Measurements from ENCODE around the gene POLR1G. TPM values are rescaled to one million over a fixed set of nuclear protein-coding genes. Genes with fewer than 3 reads are reported as not detected.

The POLR1G gene
- total RNA-seq, 1 experiment from 2014 or later: 30.5 TPM

DNA sequence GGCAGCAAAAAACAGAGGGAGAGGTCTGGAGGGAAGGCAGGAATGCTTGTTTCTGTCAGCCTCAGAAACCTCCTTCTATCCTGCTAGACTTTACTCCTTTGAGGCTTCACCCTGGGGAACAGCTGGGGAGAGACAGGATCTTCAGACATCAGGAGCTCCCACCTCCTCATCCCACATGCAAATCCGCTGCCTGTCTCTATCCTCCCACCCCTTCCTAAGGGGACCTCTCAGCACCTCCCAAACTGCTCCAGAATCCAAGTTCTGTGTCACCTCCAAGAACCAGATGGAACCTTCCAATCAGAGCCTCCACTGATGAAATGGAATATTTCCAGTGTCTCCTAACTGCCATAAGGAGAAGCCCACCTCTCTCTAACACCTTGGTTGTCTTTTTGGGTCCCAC is 26.3 kb upstream of the POLR1G start:
- POLR2A ChIA-PET: interaction anchor here (0.5 kb wide), 1 partner anchor 35 kb away, joined by 3 read pairs; no protein-coding TSS in a partner anchor
- H3K9ac ChIP-seq (ENCODE audit: low read length): no peak overlapping the region
- CTCF ChIA-PET: no interaction called here

DNA sequence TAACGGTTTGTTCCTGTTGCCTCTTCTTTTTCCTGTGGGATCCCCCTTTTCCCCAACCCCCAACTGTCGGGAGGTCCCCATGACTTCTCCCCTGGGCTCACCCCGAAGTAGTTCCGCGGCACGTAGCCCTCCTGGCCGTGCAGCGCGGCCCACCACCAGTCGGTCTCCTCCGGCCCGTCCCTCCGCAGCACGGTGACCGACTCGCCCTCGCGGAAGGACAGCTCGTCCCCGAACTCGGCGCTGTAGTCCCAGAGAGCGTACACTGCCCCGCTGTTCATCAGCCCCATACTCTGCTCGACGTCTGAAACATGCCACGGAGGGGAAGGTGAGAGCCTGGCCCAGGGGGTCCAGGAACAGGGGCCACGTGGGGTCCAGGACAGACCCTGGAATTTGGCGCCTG is 24.0 kb upstream of the POLR1G start:
- no peak for DNase-seq (ENCODE audit: low read depth, low spot score)
- BruUV-seq (replicated peaks): no TSS peak
- no peak overlapping the region for H3K4me2 ChIP-seq (ENCODE audit: low read length)
- no peaks in the 10 kb centered on the region; a peak in 1 of 4 replicates for H3K36me3 ChIP-seq (ENCODE audit: control insufficient read depth in 1 of 2, insufficient read depth in 2 of 2, low read length in 2 of 2)
- H3K4me3 ChIP-seq (replicated peaks in 1 of 2; ENCODE audit: low read depth in 1 of 2, low read length in 2 of 2): no peak overlapping the region
- no peaks in the 10 kb centered on the region for H3K27me3 ChIP-seq (ENCODE audit: insufficient read depth, low read length)
- no peaks in the 10 kb centered on the region for H3K9me2 ChIP-seq (ENCODE audit: insufficient read depth)
- no peaks in the 10 kb centered on the region for H3K9me3 ChIP-seq (ENCODE audit: control insufficient read depth in 1 of 2, insufficient read depth in 1 of 2, low read depth in 1 of 2, low read length in 2 of 2)
- peaks cover 0 to 2% of the 10 kb centered on the region in 2 experiments; a peak in 1 of 4 replicates for H3K4me1 ChIP-seq (ENCODE audit: control insufficient read depth in 1 of 2, insufficient read depth in 2 of 2, low read length in 2 of 2)
- no peaks in the 10 kb centered on the region for H4K20me1 ChIP-seq (ENCODE audit: insufficient read depth)
- H3K9ac ChIP-seq (ENCODE audit: low read length): no peak overlapping the region
- no peak overlapping the region for H2AFZ ChIP-seq (ENCODE audit: low read depth, low read length, poor library complexity, severe bottlenecking)
- intact Hi-C loops (cut with micrococcal nuclease): no loop called here
- ChIA-PET CTCF (no interaction called here), RAD21 (ENCODE audit: low non-redundant PET in 1 of 2, low total read pairs in 2 of 2, uncharacterized antibody in 2 of 2, unreplicated experiment in 2 of 2) (no interaction called here), POLR2A (interaction anchor here (0.6 kb wide), 1 partner anchor 125 kb away, joined by 5 read pairs; no protein-coding TSS in a partner anchor)
- TF ChIP-seq FOSL1 (IDR thresholded peaks at IDR 0.05; ENCODE audit: low read depth): no peak
- TF ChIP-seq, protein P1, sequence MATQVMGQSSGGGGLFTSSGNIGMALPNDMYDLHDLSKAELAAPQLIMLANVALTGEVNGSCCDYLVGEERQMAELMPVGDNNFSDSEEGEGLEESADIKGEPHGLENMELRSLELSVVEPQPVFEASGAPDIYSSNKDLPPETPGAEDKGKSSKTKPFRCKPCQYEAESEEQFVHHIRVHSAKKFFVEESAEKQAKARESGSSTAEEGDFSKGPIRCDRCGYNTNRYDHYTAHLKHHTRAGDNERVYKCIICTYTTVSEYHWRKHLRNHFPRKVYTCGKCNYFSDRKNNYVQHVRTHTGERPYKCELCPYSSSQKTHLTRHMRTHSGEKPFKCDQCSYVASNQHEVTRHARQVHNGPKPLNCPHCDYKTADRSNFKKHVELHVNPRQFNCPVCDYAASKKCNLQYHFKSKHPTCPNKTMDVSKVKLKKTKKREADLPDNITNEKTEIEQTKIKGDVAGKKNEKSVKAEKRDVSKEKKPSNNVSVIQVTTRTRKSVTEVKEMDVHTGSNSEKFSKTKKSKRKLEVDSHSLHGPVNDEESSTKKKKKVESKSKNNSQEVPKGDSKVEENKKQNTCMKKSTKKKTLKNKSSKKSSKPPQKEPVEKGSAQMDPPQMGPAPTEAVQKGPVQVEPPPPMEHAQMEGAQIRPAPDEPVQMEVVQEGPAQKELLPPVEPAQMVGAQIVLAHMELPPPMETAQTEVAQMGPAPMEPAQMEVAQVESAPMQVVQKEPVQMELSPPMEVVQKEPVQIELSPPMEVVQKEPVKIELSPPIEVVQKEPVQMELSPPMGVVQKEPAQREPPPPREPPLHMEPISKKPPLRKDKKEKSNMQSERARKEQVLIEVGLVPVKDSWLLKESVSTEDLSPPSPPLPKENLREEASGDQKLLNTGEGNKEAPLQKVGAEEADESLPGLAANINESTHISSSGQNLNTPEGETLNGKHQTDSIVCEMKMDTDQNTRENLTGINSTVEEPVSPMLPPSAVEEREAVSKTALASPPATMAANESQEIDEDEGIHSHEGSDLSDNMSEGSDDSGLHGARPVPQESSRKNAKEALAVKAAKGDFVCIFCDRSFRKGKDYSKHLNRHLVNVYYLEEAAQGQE (IDR thresholded peaks at IDR 0.05; ENCODE audit: low read depth): no peak
- no peak for TF ChIP-seq CBX3 (IDR thresholded peaks at IDR 0.05; ENCODE audit: low read depth)
- no peak for TF ChIP-seq SIN3A (IDR thresholded peaks at IDR 0.05; ENCODE audit: low read depth)
- no peak for TF ChIP-seq TCF7L2 (IDR thresholded peaks at IDR 0.05; ENCODE audit: borderline replicate concordance, extremely low read depth, insufficient read depth, insufficient read length)
- H3K79me2 ChIP-seq (ENCODE audit: insufficient read depth, low read length): no peaks in the 10 kb centered on the region
- no peak for ATAC-seq
- H3K27ac ChIP-seq (ENCODE audit: low read depth, low read length): no peak overlapping the region

More for the DNA sequence above, 26.3 kb upstream of the POLR1G start:
- Histone ChIP-seq H4K20me1 (ENCODE audit: insufficient read depth) (no peaks in the 10 kb centered on the region), H3K27me3 (ENCODE audit: insufficient read depth, low read length) (no peaks in the 10 kb centered on the region), H3K4me3 (replicated peaks in 1 of 2; ENCODE audit: low read depth in 1 of 2, low read length in 2 of 2) (no peak overlapping the region), H3K27ac (ENCODE audit: low read depth, low read length) (no peak overlapping the region), H3K9me3 (ENCODE audit: control insufficient read depth in 1 of 2, insufficient read depth in 1 of 2, low read depth in 1 of 2, low read length in 2 of 2) (no peaks in the 10 kb centered on the region), H3K36me3 (ENCODE audit: control insufficient read depth in 1 of 2, insufficient read depth in 2 of 2, low read length in 2 of 2) (no peaks in the 10 kb centered on the region; a peak in 1 of 4 replicates), H2AFZ (ENCODE audit: low read depth, low read length, poor library complexity, severe bottlenecking) (no peak overlapping the region), H3K4me1 (ENCODE audit: control insufficient read depth in 1 of 2, insufficient read depth in 2 of 2, low read length in 2 of 2) (peaks cover 9 to 20% of the 10 kb centered on the region in 2 experiments), H3K9me2 (ENCODE audit: insufficient read depth) (no peaks in the 10 kb centered on the region), H3K4me2 (ENCODE audit: low read length) (no peak overlapping the region), H3K79me2 (ENCODE audit: insufficient read depth, low read length) (no peaks in the 10 kb centered on the region)
- DNase-seq (ENCODE audit: low read depth, low spot score) (no peak), ATAC-seq (no peak)
- RAD21 ChIA-PET (ENCODE audit: low non-redundant PET in 1 of 2, low total read pairs in 2 of 2, uncharacterized antibody in 2 of 2, unreplicated experiment in 2 of 2): no interaction called here
- TF ChIP-seq EGR1 (IDR thresholded peaks at IDR 0.05; ENCODE audit: low read depth) (no peak), SRF (IDR thresholded peaks at IDR 0.05; ENCODE audit: low read depth) (no peak), EZH2phosphoT487 (IDR thresholded peaks at IDR 0.05; ENCODE audit: borderline replicate concordance) (no peak), JUND (IDR thresholded peaks at IDR 0.05) (no peak), POLR2A (IDR thresholded peaks at IDR 0.05; ENCODE audit: borderline replicate concordance, extremely low read depth, insufficient read depth, insufficient read length) (no peak), POLR2AphosphoS5 (IDR thresholded peaks at IDR 0.05; ENCODE audit: low read depth, low read length) (no peak)
- intact Hi-C loops (cut with micrococcal nuclease): no loop called here
- BruUV-seq (replicated peaks): no TSS peak

Measured in HCT116 (cell line).